OCI-LY7 (cell line): ENCODE data around the gene JUN.

ENCODE experiments used
- CTCF ChIP-seq: fragments of 200-600 bp; sonication (generic); conservative IDR thresholded peaks from 2 replicates; pipeline ENCODE4 v1.5.1; 2014; ENCODE audit warnings: mild to moderate bottlenecking, antibody characterized with exemption, low read length, moderate library complexity, mixed read lengths
- EZH2phosphoT487 ChIP-seq: fragments of 200-600 bp; sonication (generic); IDR thresholded peaks from 2 replicates; pipeline ENCODE4 v1.6.1; 2018; ENCODE audit warnings: low read depth, borderline replicate concordance, mild to moderate bottlenecking, mixed run types, antibody characterized with exemption, low read length, moderate library complexity, mixed read lengths

GRCh38 chr1:58830291-58830690 is 46.4 kb upstream of the JUN start:
- TF ChIP-seq CTCF (no peak), EZH2phosphoT487 (no peak)
